NCI-H524 (cell line): ENCODE results near the gene FBXL14.
"Not testable (repeated sequence)": the region's sequence is repeated elsewhere in the genome, so short reads cannot be mapped to it uniquely, and the experiment has no call there.

Experiments
- DNase-seq, 2 experiments: peaks; one replicate each; lab custom pipeline; 2025; lab: John Stamatoyannopoulos, UW

Gene FBXL14

GRCh38 chr12:1572731-1573130 lies 21.6 kb downstream of the FBXL14 start:
- no peak for DNase-seq

GRCh38 chr12:1567852-1568251 lies 26.5 kb downstream of the FBXL14 start:
- no peak for DNase-seq

- no peak for DNase-seq
Measured at GRCh38 chr12:1566449-1567135, 27.8 kb downstream of the FBXL14 start.

GRCh38 chr12:1565172-1565571 lies 29.2 kb downstream of the FBXL14 start:
- no peak for DNase-seq

GRCh38 chr12:1564067-1564466 lies 30.3 kb downstream of the FBXL14 start:
- no peak for DNase-seq

- DNase-seq = no peak
Measured at GRCh38 chr12:1562813-1563407, 31.5 kb downstream of the FBXL14 start.

GRCh38 chr12:1560704-1561103 lies 33.7 kb downstream of the FBXL14 start:
- DNase-seq = no peak

GRCh38 chr12:1559676-1560091 lies 34.7 kb downstream of the FBXL14 start:
- no peak for DNase-seq

- not testable (repeated sequence) for DNase-seq
Measured at GRCh38 chr12:1558108-1558507, 36.3 kb downstream of the FBXL14 start.

GRCh38 chr12:1553987-1554982 lies 40.1 kb downstream of the FBXL14 start:
- no peak for DNase-seq

GRCh38 chr12:1553536-1553935 lies 40.8 kb downstream of the FBXL14 start:
- DNase-seq = no peak

GRCh38 chr12:1552911-1553491 lies 41.4 kb downstream of the FBXL14 start:
- no peak for DNase-seq

GRCh38 chr12:1552171-1552570 lies 42.2 kb downstream of the FBXL14 start:
- DNase-seq = no peak

GRCh38 chr12:1551496-1551895 lies 42.9 kb downstream of the FBXL14 start:
- no peak for DNase-seq

GRCh38 chr12:1546931-1547640 lies 47.3 kb downstream of the FBXL14 start:
- no peak for DNase-seq

- DNase-seq = peak; percentile 12 to 26
Measured at GRCh38 chr12:1544996-1545700, 49.2 kb downstream of the FBXL14 start.

- DNase-seq = no peak
Measured at GRCh38 chr12:1542599-1542998, 51.8 kb downstream of the FBXL14 start.

- no peak for DNase-seq
Measured at GRCh38 chr12:1540690-1541089, 53.7 kb downstream of the FBXL14 start.

- no peak for DNase-seq
Measured at GRCh38 chr12:1539135-1539534, 55.2 kb downstream of the FBXL14 start.

- no peak for DNase-seq
Measured at GRCh38 chr12:1536817-1537216, 57.6 kb downstream of the FBXL14 start.

- no peak for DNase-seq
Measured at GRCh38 chr12:1534748-1535147, 59.6 kb downstream of the FBXL14 start.
